ENCODE measurements around the gene MAP3K12. TPM values are rescaled to one million over a fixed set of nuclear protein-coding genes. Genes with fewer than 3 reads are reported as not detected.
"Not testable (repeated sequence)": the region's sequence is repeated elsewhere in the genome, so short reads cannot be mapped to it uniquely, and the experiment has no call there.

The MAP3K12 gene
- total and polyA plus RNA-seq, 10 of the 15 experiments (the other 5 are each of a cell fraction or from before 2014, with no cell fraction given) = 0.45 to 14.9 (median 6.9) TPM

GRCh38 chr12:53441040-53441833 lies 58.0 kb downstream of the MAP3K12 start, which contains the start of gene PRR13 (continued):
- TF ChIP-seq IRF3 (IDR thresholded peaks at IDR 0.05) = peak; percentile 68; the same call in 1 of the 2 replicates
- TF ChIP-seq POLR2AphosphoS5 (IDR thresholded peaks at IDR 0.05; ENCODE audit: low read length) = peak; percentile 99
- peak; percentile 90 for TF ChIP-seq E4F1 (IDR thresholded peaks at IDR 0.05; ENCODE audit: borderline replicate concordance, partially characterized antibody)
- TF ChIP-seq SREBF1 (IDR thresholded peaks at IDR 0.05; ENCODE audit: low read length) = no peak
- TF ChIP-seq RAD51 (IDR thresholded peaks at IDR 0.05) = peak; percentile 82
- TF ChIP-seq MAX (IDR thresholded peaks at IDR 0.05; ENCODE audit: low read depth, low read length) = peak; percentile 39; the same call in 1 of the 2 replicates
- 0 out of 2 replicates have a peak, but pooled peaks have one; percentile 69 for TF ChIP-seq ZNF687 (IDR thresholded peaks at IDR 0.05)
- 0 out of 4 replicates have a peak, but pooled peaks of 1 of the 2 experiments have one; percentile 8 for TF ChIP-seq IKZF2 (IDR thresholded peaks at IDR 0.05)
- peak; percentile 41; the same call in 1 of the 2 replicates for TF ChIP-seq HCFC1 (IDR thresholded peaks at IDR 0.05; ENCODE audit: low read length)

- H3K4me2 ChIP-seq (ENCODE audit: control insufficient read depth, insufficient read depth); H2AFZ ChIP-seq (ENCODE audit: control insufficient read depth, low read depth, low read length); DNase-seq (ENCODE audit: low read depth, low spot score); in situ Hi-C loops (cut with MboI); intact Hi-C loops (cut with micrococcal nuclease; ENCODE audit: unreplicated experiment); H3K9me3 ChIP-seq (replicated peaks; ENCODE audit: control insufficient read depth, insufficient read depth, low read length); BruUV-seq (replicated peaks); H3K27me3 ChIP-seq (replicated peaks in 1 of 2; ENCODE audit: control insufficient read depth in 2 of 2, insufficient read depth in 2 of 2, low read length in 1 of 2); ATAC-seq; RAD21 ChIA-PET (ENCODE audit: unreplicated experiment); H3K9ac ChIP-seq (ENCODE audit: control insufficient read depth, insufficient read depth, low read length); H3K4me1 ChIP-seq (ENCODE audit: control insufficient read depth, insufficient read depth, low read length); H3K4me3 ChIP-seq; H3K36me3 ChIP-seq (ENCODE audit: control insufficient read depth in 2 of 2, insufficient read depth in 2 of 2, low read length in 1 of 2); FAIRE-seq; H4K20me1 ChIP-seq (ENCODE audit: control insufficient read depth, insufficient read depth); H3K27ac ChIP-seq (ENCODE audit: control insufficient read depth, insufficient read depth): not testable (repeated sequence)
- SMC1A ChIA-PET (ENCODE audit: uncharacterized antibody, unreplicated experiment) = interaction anchor here (0.6 to 0.9 kb wide), 2 partner anchors 87 to 115 kb away, joined by 3 read pairs; no protein-coding TSS in a partner anchor
- peaks cover 24% of the 10 kb centered on the region for H3K79me2 ChIP-seq (ENCODE audit: control insufficient read depth, insufficient read depth, low read length)
- CTCF ChIA-PET = interaction anchor here (1.7 kb wide), 1 partner anchor 119 kb away, joined by 6 read pairs; the partner anchor contains the start of gene AAAS
- POLR2A ChIA-PET = interaction anchor here (0.6 to 1.8 kb wide), 2 partner anchors 12 to 398 kb away, joined by 3 to 4 read pairs; no protein-coding TSS in a partner anchor
Measured at GRCh38 chr12:53439582-53439981, 59.7 kb downstream of the MAP3K12 start.
